ENCODE results near the gene DGKE. TPM values are rescaled to one million over a fixed set of nuclear protein-coding genes. Genes with fewer than 3 reads are reported as not detected.

Gene DGKE
- total RNA-seq, 2 donors from 2014 or later, result 7.8 to 10.5 TPM

DNA sequence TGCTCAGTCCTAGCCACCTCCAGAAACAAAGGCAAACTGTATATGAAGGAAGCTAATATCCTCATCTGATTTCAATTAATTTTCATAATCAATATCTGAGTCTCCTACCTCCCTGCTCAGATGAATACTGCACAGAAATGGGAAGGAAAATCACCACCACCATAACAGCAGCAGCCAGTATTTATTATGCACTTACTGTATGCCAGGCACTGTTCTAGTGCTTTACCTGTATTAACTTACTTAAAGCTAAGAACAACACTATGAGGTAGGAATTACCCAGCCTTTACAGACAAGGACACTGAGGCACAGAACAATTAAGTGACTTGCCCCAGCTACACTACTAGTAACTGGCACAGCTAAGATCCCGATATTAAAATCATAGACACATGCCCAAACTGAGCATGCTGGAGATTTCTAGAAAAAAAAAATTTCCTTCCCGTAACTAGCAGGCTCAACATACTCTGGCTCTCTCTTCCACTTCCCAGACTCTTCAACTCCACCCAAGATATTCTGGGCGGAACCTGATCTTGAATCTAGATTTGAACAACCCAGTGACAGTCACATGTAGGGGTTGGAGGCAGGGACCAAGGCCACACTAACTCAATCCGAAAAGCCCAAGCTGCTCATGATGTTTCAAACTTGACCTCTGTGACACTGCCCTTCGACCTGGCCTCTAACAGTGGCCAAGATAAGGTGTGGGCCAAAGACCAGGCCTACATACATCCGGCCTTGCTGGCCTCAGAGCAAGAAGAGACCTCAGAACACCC, 76.0 kb downstream of the DGKE start:
- Histone ChIP-seq H3K36me3 (peaks cover 14% of the 10 kb centered on the region), H3K9me3 (no peaks in the 10 kb centered on the region), H3K27ac (peak overlapping the region; percentile 2), H3K4me1 (peaks cover 6% of the 10 kb centered on the region), H3K4me3 (no peak overlapping the region), H3K9ac (ENCODE audit: low read depth in 2 of 2, low read length in 2 of 2) (peak overlapping the region in 1 of 2 donors; percentile 4), H3K27me3 (no peaks in the 10 kb centered on the region)
- intact Hi-C loops (cut with DNase I), result no loop called here
- TF ChIP-seq, protein P1, sequence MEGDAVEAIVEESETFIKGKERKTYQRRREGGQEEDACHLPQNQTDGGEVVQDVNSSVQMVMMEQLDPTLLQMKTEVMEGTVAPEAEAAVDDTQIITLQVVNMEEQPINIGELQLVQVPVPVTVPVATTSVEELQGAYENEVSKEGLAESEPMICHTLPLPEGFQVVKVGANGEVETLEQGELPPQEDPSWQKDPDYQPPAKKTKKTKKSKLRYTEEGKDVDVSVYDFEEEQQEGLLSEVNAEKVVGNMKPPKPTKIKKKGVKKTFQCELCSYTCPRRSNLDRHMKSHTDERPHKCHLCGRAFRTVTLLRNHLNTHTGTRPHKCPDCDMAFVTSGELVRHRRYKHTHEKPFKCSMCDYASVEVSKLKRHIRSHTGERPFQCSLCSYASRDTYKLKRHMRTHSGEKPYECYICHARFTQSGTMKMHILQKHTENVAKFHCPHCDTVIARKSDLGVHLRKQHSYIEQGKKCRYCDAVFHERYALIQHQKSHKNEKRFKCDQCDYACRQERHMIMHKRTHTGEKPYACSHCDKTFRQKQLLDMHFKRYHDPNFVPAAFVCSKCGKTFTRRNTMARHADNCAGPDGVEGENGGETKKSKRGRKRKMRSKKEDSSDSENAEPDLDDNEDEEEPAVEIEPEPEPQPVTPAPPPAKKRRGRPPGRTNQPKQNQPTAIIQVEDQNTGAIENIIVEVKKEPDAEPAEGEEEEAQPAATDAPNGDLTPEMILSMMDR (IDR thresholded peaks at IDR 0.05), result no peak
- DNase-seq, result peak; percentile 61

- H3K4me3 ChIP-seq, result peak overlapping the region; percentile 72
Observed at GRCh38 chr17:56910509-56911235, 76.7 kb downstream of the DGKE start.

DNA sequence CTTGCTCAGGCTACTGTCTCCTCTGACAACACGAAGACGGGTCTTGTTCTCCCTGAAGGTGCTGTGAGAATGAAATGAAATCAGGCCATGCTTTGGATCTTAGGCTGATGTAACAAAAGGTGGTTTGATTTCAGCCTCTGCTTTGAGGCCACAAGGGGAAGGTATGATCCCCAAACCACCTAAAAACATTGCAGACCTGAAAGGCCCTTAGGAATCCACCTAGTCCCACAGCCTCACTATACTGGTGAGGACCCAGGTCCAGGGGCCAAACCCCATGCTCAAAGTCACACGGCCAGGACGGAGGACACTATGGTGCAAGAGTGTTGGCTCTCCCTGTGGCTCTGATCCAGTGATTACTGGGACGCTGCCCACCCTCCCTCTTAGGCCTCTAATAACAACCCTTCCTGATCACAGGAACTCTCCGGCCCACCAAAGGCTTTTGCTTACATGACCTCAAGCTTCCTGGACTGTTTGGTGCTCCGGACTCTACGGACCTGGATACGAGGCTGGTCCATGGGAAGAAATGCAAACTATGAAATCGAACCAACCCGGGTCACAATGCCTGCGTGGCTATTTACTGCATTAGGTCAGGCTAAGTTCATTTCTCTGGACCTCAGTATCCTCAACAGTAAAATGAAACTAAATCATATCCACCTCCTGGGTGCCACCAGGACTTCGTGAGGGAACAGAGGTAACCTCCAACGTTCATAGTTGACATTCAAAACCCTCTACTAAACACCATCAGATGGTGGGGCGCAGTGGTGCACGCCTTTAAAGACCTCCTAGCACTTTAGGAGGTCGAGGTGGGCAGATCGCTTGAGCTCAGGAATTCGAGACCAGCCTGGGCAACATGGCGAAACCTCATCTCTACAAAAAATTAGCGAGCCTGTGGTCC, 78.4 kb downstream of the DGKE start:
- peak overlapping the region; percentile 72 for H3K4me3 ChIP-seq
- peak; percentile 52 for DNase-seq
- peak overlapping the region; percentile 93 to 96 for H3K9ac ChIP-seq (ENCODE audit: low read depth in 2 of 2, low read length in 2 of 2)
- H3K27ac ChIP-seq, result peak overlapping the region; percentile 95
- no peaks in the 10 kb centered on the region for H3K9me3 ChIP-seq
- intact Hi-C loops (cut with DNase I), result no loop called here
- TF ChIP-seq, protein P1 (IDR thresholded peaks at IDR 0.05), result no peak
- H3K27me3 ChIP-seq, result no peaks in the 10 kb centered on the region
- H3K4me1 ChIP-seq, result peaks cover 6% of the 10 kb centered on the region
- H3K36me3 ChIP-seq, result no peaks in the 10 kb centered on the region

More at GRCh38 chr17:56910509-56911235, 76.7 kb downstream of the DGKE start:
- peak overlapping the region in 1 of 2 donors; percentile 4 for H3K9ac ChIP-seq (ENCODE audit: low read depth in 2 of 2, low read length in 2 of 2)
- TF ChIP-seq, protein P1 (IDR thresholded peaks at IDR 0.05), result no peak
- DNase-seq, result no peak
- no peaks in the 10 kb centered on the region for H3K27me3 ChIP-seq
- peak overlapping the region; percentile 2 for H3K27ac ChIP-seq
- H3K36me3 ChIP-seq, result peaks cover 9% of the 10 kb centered on the region
- H3K9me3 ChIP-seq, result no peaks in the 10 kb centered on the region
- peaks cover 6% of the 10 kb centered on the region for H3K4me1 ChIP-seq
- intact Hi-C loops (cut with DNase I), result no loop called here

DNA sequence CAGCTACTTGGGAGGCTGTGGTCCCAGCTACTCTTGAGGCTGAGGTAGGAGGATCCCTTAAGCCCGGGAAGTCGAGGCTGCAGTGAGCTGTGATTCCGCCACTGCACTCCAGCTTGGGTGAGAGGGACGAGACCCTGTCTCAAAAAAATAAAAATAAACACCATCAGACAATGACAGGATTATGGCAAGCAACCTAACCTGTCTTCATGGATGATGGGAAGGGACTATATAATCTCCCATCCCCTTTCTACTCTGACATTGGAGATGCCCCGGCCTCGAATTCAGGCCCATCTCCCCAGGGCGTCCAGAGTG, 79.0 kb downstream of the DGKE start:
- Histone ChIP-seq H3K4me1 (peaks cover 6% of the 10 kb centered on the region), H3K27ac (peak overlapping the region; percentile 95), H3K9ac (ENCODE audit: low read depth in 2 of 2, low read length in 2 of 2) (peak overlapping the region; percentile 93 to 96), H3K27me3 (no peaks in the 10 kb centered on the region), H3K36me3 (no peaks in the 10 kb centered on the region), H3K4me3 (peak overlapping the region; percentile 72), H3K9me3 (no peaks in the 10 kb centered on the region)
- no peak for DNase-seq
- intact Hi-C loops (cut with DNase I), result no loop called here
- TF ChIP-seq, protein P1 (IDR thresholded peaks at IDR 0.05), result no peak

GRCh38 chr17:56913353-56913866, 79.5 kb downstream of the DGKE start:
- intact Hi-C loops (cut with DNase I), result no loop called here
- Histone ChIP-seq H3K27ac (peak overlapping the region; percentile 95), H3K4me1 (peaks cover 6% of the 10 kb centered on the region), H3K27me3 (no peaks in the 10 kb centered on the region), H3K36me3 (no peaks in the 10 kb centered on the region), H3K9ac (ENCODE audit: low read depth in 2 of 2, low read length in 2 of 2) (peak overlapping the region; percentile 93 to 96), H3K4me3 (peak overlapping the region; percentile 72), H3K9me3 (no peaks in the 10 kb centered on the region)
- TF ChIP-seq, protein P1 (IDR thresholded peaks at IDR 0.05), result no peak
- DNase-seq, result peak; percentile 40
